Glutamatergic neuron (in vitro differentiated cells): Measurements from ENCODE around the gene SIPA1L3. TPM values are rescaled to one million over a fixed set of nuclear protein-coding genes. Genes with fewer than 3 reads are reported as not detected.

Experiments
- DNase-seq: peaks from one replicate; pipeline ENCODE4 v3.0.0; 2022
- H3K27ac Mint-ChIP-seq: one replicate; pipeline ENCODE4 v1.8.0; 2020; ENCODE audit warnings: mild to moderate bottlenecking, mixed read lengths, inconsistent platforms; ENCODE audit not compliant: unreplicated experiment
- H3K27me3 Mint-ChIP-seq: one replicate; pipeline ENCODE4 v1.8.0; 2020; ENCODE audit warnings: mild to moderate bottlenecking, moderate library complexity, mixed read lengths, inconsistent platforms; ENCODE audit not compliant: unreplicated experiment
- H3K36me3 Mint-ChIP-seq: one replicate; pipeline ENCODE4 v1.8.0; 2020; ENCODE audit warnings: mild to moderate bottlenecking, mixed read lengths, inconsistent platforms; ENCODE audit not compliant: unreplicated experiment
- H3K4me1 Mint-ChIP-seq: one replicate; pipeline ENCODE4 v1.8.0; 2020; ENCODE audit warnings: mild to moderate bottlenecking, low read depth, mixed read lengths, inconsistent platforms; ENCODE audit not compliant: unreplicated experiment
- H3K4me3 Mint-ChIP-seq: one replicate; pipeline ENCODE4 v1.8.0; 2020; ENCODE audit warnings: mild to moderate bottlenecking, mixed read lengths, inconsistent platforms; ENCODE audit not compliant: unreplicated experiment
- H3K9me3 Mint-ChIP-seq: one replicate; pipeline ENCODE4 v1.8.0; 2020; ENCODE audit warnings: mild to moderate bottlenecking, moderate library complexity, mixed read lengths, inconsistent platforms; ENCODE audit not compliant: unreplicated experiment
- total RNA-seq: library from RNA; stranded (reverse); fragmentation: NEBNext Ultra II Directional; extraction: Animal tissue kit (Norgen Biotek cat#: 25700); gene quantifications from one replicate; pipeline ENCODE4 v1.2.1, GENCODE V29; 2021; ENCODE audit not compliant: unreplicated experiment
- TF ChIP-seq, protein P1 (sequence below): fragments of 200-600 bp; sonication (generic); IDR thresholded peaks from one replicate; pipeline ENCODE4 v1.5.0; 2021; ENCODE audit not compliant: partially characterized antibody, unreplicated experiment

Gene SIPA1L3
- total RNA-seq, 1 donor from 2014 or later = 97.7 TPM

DNA sequence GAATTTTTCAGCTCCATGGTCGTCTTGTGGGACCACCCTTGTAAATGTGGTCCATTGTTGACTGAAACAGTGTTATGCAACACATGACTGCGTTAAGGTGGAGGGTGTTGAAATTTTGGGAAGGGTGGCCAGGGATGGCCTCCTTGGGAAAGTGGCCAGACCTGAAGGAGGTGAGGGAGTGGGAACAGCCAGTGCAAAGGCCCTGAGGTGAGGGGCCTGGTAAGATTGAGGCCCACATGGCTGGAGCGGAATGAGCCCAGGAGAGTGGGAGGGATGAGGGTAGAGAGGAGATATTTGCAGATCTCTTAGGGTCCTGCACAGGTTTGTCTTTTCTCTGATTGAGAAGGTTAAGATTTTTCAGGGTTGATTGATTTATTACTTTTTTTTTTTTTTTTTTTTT lies 18.2 kb downstream of the SIPA1L3 start:
- H3K9me3 Mint-ChIP-seq = peaks cover 3% of the 10 kb centered on the region
- H3K27ac Mint-ChIP-seq = peak overlapping the region; percentile 16
- H3K4me1 Mint-ChIP-seq = peaks cover 21% of the 10 kb centered on the region
- no peak overlapping the region for H3K4me3 Mint-ChIP-seq
- no peaks in the 10 kb centered on the region for H3K36me3 Mint-ChIP-seq
- DNase-seq = no peak
- peaks cover 3% of the 10 kb centered on the region for H3K27me3 Mint-ChIP-seq
- TF ChIP-seq, protein P1, sequence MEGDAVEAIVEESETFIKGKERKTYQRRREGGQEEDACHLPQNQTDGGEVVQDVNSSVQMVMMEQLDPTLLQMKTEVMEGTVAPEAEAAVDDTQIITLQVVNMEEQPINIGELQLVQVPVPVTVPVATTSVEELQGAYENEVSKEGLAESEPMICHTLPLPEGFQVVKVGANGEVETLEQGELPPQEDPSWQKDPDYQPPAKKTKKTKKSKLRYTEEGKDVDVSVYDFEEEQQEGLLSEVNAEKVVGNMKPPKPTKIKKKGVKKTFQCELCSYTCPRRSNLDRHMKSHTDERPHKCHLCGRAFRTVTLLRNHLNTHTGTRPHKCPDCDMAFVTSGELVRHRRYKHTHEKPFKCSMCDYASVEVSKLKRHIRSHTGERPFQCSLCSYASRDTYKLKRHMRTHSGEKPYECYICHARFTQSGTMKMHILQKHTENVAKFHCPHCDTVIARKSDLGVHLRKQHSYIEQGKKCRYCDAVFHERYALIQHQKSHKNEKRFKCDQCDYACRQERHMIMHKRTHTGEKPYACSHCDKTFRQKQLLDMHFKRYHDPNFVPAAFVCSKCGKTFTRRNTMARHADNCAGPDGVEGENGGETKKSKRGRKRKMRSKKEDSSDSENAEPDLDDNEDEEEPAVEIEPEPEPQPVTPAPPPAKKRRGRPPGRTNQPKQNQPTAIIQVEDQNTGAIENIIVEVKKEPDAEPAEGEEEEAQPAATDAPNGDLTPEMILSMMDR = no peak

DNA sequence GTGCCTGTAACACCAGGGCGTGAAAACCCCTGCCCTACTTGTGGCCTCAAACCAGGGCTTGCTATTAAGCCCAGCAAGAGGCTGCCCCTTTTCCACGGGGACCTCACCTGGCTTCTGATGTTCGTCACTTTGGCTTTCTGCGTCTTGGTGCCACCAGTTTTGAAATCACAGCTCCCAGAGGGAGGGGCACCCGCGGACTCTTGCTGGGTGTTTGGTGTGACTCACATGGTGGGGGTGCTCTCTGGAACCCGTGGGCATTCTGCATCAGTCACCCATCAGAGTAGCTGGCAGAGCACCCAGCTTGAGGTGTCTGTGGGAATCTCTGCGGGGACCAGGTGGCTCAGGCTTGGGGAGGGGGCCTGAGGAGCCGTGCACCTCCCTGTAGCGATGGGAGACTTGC lies 19.2 kb downstream of the SIPA1L3 start:
- DNase-seq = no peak
- Mint-ChIP-seq H3K27ac (no peak overlapping the region), H3K4me3 (no peak overlapping the region), H3K27me3 (peaks cover 3% of the 10 kb centered on the region), H3K36me3 (no peaks in the 10 kb centered on the region), H3K9me3 (peaks cover 3% of the 10 kb centered on the region), H3K4me1 (peaks cover 20% of the 10 kb centered on the region)
- TF ChIP-seq, protein P1 = no peak

DNA sequence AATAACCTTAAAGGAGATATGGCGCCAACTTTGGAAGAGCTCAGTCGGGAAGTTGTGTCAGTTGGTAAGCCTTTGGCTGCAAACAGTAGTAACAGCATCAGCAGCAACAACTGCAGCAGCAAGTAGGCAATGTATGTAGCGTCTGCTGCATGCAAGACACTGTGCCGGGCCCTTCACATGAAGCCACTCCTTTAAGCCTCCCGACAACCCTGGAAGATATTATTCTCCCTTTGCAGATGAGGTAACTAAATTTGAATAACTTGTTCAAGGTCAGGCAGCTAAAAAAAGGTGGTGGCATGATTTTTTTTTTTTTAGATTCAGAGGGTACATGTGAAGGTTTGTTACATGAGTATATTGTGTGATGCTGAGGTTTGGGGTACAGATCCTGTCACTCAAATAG lies 19.7 kb downstream of the SIPA1L3 start:
- Mint-ChIP-seq H3K4me1 (peaks cover 20% of the 10 kb centered on the region), H3K9me3 (peaks cover 3% of the 10 kb centered on the region), H3K27ac (no peak overlapping the region)

DNA sequence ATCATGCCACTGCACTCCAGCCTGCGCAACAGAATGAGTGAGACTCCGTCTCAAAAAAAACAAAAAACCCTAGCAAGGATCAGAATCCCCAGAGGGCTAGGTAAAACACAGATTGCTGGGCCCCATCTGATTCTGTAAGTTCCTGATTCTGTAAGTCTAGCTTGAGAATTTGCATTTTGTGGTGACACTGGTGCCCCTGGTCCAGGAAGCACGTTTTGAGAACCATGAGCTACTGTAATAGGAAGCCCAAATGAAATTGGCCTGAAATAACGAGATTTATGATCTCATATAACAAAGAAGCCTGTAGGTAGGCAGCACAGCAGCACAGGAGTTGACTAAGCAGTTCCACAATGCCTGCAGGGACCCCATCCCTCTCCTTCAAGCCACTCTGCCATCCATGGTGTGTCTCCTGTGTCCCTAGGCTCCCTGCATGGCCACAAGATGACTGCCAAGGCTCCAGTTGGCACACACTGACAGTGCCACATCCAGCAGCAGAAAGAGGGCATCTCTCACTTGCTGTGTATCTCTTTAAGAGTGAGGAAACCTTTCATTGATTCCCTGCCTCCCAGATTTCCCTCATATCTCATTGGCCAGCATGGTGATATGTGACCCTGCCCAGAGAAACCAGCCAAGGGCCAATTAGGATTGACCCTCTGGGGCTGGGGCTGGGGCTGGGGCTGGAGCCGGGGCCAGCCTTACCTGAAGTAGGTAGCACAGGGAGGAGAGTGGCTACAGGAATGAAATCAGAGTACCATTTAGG lies 21.7 kb downstream of the SIPA1L3 start:
- DNase-seq = no peak
- H3K27me3 Mint-ChIP-seq = peaks cover 10% of the 10 kb centered on the region
- H3K4me3 Mint-ChIP-seq = peak overlapping the region; percentile 86
- H3K9me3 Mint-ChIP-seq = peaks cover 9% of the 10 kb centered on the region
- TF ChIP-seq, protein P1 = no peak
- H3K36me3 Mint-ChIP-seq = no peaks in the 10 kb centered on the region
- peak overlapping the region; percentile 91 for H3K27ac Mint-ChIP-seq
- H3K4me1 Mint-ChIP-seq = peaks cover 34% of the 10 kb centered on the region

More for the DNA sequence above, 19.7 kb downstream of the SIPA1L3 start:
- TF ChIP-seq, protein P1 = no peak
- Mint-ChIP-seq H3K36me3 (no peaks in the 10 kb centered on the region), H3K4me3 (no peak overlapping the region), H3K27me3 (peaks cover 3% of the 10 kb centered on the region)
- DNase-seq = no peak

DNA sequence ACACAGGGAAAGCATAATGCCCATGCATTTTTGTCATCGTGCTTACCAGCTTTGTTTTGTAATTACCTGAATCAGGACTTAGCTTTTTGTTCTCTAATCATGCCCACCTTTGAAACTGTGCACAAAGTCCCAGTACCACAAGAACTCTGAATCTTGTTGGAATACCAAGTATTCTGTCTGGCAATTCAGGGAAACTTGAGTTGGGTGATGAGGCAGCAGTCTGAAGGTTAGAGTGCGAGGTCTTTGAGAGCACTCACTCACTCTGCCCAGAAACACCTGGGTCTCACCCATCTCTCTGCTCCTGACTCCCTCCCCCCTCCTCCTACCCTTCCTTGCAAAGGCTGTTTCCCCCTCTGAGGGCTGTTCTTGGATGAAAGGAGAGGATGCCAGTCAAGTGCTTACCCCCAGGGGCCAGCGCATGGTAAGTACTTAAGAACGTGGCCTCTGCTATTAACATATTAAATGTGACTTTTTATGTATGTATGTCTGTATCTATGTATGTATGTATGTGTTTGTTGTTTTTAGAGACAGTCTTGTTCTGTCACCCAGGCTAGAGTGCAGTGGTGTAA lies 22.4 kb downstream of the SIPA1L3 start:
- Mint-ChIP-seq H3K36me3 (no peaks in the 10 kb centered on the region), H3K27me3 (peaks cover 11% of the 10 kb centered on the region), H3K27ac (no peak overlapping the region), H3K4me1 (peaks cover 41% of the 10 kb centered on the region), H3K4me3 (no peak overlapping the region), H3K9me3 (peaks cover 15% of the 10 kb centered on the region)
- no peak for DNase-seq
- TF ChIP-seq, protein P1 = no peak
